HS-27A (cell line): ENCODE measurements around the gene RASAL2.

Source experiments
- DNase-seq: peaks from one replicate; pipeline ENCODE4 v3.0.0-alpha.2; 2012; ENCODE audit warnings: low read depth, missing footprints

RASAL2 gene

DNA sequence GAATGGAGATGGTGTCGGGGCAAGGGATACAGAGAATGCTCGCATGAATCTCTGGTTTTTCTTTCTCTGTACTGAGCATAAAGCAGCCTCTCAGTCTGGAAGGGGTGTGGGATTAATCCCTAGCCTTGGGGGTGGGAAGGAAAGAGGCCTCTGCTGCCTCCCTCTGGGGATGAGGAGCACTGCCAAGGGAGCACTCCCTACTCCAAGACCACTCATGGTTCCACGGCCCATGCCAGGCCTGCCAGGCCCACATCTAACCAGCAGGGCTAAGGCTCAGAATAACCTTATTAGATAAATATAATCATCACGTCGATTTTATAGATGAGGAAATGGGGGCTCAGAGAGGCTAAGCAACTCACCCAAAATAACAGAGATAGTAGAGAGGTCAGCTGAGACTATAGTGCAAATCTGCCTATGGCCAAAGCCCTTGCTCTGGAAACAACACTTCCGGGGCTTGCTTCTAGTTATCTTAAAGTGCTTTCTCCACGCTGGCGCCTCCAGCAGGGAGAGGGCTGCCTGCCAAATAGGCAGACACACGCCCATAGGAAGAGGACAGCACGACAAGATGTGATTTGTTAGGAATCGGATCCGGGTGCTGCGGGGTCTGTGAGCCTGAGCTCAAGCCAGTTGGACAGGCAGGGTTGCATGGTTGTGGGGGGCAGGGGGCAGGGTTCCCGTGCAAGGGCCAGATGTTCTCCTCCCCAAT, 419.5 kb downstream of the RASAL2 start:
- no peak for DNase-seq

DNA sequence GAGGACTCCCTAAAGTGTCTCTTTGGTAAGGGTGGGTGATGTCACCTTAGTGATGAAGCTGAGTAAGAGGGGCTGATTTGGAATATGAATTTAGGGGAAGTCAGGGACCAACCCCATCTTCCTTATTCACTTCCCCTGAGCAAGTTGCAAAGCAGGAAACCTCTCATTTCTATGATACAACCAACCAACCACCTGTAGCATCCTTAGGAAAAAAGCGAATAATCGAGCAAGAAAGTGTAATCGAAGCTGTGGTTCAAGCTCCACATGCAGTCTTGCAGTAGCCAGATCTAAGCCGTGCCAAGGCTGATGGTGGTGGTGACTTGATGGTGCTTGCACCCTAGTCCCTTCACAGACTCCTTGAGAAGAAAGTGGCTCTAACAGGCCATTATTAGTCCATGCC, 422.2 kb downstream of the RASAL2 start:
- DNase-seq = no peak

DNA sequence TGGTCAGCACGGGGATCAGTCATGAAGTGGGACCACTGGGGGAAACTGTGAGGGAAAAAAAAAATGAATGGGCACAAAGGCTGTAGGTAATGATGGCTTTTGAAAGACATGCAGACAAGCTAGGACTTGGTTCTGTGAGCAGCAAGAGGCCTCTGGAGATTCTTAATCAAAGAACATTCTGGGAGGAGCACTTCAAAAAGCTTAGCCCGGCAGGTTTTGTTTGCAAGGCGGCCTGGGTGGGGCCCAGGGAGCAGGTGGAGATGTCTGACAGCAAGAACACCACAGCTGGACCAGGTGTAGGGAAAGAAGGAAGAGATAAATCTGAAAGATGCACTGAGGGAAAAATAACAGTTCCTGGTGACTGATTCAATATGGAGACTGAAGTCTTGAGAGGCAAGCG, 425.0 kb downstream of the RASAL2 start:
- no peak for DNase-seq

DNA sequence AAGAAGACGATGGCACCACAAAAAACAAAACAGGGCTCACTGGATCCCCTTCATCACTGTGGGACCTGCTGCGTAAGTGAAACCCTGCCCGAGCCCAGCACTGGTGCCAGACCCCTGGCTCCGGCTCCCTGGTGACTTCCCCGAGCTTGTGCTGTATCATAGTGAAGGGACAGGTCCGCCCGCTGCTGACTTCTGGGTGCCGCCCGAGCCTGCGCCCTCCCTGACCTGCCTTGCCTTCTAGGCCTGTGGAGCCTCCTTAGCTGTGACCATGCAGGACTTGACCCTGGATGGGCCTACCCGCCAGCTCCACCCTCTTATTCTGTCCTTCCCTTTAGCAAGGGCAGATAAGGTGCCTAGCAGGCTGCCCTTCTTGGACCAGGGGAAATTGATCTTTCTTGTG, 426.9 kb downstream of the RASAL2 start:
- no peak for DNase-seq

DNA sequence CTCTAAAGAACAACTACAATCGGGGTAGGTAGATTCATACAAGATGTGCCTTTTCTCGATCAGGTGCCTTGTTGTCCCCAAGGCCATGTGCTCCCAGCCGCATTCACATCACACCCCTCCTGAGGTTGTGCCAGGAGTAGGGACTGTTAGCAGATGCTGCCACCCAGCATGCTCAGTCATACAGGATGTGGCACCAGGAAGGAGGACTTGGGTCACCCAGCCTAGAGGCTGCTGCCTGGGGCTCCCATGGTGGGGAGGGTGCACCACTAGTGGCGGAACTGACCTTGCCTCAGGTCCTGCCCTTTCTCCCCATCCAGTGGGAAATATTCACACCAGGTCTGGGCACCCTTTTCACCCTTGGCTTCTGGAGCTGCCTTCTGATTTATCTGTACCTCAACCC, 427.3 kb downstream of the RASAL2 start:
- DNase-seq = no peak

DNA sequence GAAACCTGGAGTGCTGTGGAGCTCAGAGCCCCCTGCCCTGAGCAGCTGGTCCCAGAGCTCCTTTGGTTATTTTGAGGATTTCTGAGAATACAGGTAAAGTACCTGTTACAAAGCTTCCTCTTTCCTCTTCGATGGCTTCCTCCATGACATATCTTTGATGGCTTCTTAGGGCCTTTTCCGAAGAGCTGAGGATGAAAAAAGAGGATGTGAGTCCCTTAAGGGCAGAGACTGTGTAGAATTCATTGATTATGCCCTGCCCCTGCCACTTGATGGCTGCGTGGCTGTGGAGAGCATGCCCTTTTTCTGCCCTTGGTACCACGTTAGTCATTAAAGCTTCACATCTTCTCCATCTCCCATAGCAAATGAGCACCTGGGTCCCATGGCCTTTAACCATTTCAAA, 433.2 kb downstream of the RASAL2 start:
- DNase-seq = no peak

DNA sequence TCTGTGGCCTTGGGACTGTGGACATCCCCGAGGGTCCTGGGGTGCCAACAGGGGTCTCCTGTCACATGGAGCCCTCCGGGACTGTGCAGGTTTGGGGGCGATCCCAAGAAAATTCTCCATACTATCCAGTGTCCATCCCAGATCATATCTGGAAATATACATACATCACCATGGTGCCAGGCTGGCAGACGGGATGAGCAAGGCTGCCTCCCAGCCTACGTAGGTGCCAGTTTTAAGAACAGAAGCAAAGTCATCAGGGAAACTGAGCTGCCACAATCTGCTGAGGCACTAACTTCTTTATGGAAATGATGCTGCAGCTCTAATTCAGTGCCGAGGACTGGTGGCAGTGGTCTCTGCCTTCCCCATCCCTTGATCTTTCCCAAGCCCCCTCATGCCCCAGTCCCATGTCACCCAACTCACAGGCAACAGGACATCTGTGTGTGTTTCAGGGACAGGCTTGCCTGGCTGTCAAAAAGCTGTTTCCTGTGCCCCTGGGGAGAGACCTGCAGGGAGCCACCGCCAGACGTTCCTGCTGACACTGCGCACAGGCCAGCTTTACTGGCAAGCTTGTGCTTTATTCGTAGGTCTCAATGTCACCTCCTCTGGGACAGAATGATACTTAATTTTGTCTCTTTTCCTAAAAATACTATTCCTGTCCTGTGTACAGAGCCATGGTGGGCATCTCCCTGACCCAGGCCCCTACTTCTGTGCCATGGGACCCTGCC, 434.5 kb downstream of the RASAL2 start:
- no peak for DNase-seq

DNA sequence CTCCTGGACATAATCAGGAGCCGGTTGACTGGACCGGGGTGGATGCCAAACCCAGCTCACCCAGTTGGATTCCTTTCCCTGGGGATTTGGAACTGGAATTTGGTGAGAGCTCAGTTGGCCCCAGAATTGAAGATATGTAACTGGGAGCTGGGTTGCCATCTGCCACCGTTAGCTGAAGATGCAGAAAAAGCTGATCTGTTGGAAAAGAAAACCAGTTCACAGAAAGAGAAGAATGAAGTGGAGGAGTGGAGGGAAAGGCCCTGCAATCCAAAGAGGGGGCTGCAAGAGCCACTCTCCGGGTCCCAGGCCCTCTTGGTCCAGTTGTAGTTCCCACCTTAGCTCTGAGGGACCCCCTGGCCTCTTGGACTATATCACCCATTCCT, 435.0 kb downstream of the RASAL2 start:
- no peak for DNase-seq

DNA sequence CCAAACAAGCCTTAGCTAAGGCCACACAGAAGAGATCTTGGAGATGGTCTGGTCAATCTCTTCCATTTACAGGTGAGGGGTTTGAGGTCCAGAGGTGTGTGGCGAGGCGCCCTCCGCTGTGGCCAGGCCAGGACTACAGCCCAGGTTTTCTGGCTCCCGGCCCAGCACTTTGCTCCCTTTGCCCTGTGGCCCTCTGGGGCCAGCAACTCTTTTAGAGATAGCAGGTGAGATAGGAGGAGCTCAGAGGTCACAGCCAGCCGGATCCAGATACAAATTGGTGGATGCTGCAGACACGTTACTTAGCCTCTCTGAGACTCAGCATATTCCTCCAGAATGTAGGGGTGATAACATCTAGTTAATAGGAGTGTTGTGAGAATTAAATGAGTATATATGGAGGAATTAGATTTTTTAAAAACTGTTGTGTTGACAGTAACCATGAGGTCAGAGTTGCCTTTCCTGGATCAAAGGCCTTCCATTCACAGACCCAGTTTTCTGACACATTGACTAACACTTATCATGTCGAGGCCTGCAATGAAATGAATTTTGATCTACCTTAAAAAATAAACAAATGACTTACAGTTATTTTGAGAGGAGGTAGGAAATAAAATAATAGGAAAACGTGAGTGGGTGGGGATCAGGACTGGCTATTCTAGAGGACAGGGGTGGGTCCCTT, 435.6 kb downstream of the RASAL2 start:
- no peak for DNase-seq

DNA sequence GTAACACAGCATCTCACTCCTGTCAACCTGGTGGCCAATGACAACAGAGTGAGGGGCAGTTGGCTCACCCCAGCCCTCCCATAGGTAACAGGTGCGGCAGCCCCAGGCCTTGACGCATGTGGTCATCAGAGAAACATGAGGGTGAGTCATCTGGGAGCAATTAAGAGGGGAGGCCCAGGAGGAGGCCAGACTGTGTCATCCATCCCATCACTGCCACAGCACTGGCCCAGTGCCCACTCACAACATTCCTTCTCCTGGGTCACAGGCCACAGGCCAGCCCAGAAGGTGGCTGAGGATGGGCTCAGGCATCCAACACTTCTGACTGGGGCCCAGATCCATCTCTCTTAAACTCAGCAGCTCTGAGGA, 436.1 kb downstream of the RASAL2 start:
- peak; percentile 81 for DNase-seq

DNA sequence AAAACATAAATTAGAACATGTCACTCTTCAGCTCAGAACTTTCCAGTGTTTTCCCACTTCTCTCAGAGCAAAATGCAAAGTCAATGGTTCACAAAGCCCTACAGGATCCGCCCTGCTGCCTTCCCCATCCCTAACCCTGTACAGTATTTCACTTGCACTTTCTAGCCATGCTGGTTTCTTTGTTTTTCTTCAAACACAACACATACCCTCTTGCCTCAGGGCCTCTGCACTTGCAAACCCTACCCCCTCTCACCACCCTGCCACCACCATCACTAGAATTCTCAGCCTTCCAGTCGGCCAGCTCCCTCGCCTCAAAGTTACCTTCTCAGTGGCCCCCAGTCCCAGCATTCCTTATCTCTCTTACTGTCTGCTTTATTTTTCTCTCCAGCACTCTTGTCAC, 436.6 kb downstream of the RASAL2 start:
- DNase-seq = no peak

DNA sequence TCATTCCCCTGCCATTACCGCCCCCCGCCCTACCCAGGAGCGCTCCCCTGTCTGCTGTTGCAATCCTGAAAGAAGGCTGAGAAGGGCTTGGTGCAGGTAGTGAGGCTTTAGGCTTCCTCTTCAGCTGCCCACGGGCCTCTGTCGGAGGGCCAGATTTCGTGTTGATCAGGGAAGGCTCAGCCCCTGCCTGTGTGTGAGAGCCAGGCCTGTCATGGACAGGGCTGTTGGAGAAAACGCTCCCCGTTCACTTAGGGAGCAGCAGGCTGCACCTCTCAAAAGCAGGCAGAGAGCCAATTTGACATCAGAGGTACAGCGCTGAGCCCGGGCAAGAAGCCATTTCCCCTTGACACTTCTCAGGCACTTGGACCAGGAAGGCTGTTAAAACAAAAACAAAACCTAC, 438.0 kb downstream of the RASAL2 start:
- no peak for DNase-seq

DNA sequence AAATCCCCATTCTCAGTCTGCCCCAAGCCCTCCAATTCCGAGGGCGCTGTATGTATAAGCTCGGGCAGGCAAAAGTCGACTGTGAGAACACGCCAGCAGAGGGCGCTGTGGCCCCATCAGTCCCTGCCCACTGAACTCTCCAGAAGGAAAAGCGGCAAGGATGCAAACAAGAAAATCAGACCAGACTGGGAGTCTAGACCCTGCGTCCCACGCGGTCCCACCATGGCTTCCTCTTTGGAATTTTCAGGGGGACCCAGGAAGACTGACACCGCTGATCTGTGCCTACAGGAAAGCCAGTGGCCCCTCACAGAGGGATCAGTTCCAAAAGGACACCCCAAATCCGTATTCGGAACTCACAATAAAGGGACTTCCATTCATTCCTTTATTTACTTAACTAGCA, 438.5 kb downstream of the RASAL2 start:
- DNase-seq = no peak

DNA sequence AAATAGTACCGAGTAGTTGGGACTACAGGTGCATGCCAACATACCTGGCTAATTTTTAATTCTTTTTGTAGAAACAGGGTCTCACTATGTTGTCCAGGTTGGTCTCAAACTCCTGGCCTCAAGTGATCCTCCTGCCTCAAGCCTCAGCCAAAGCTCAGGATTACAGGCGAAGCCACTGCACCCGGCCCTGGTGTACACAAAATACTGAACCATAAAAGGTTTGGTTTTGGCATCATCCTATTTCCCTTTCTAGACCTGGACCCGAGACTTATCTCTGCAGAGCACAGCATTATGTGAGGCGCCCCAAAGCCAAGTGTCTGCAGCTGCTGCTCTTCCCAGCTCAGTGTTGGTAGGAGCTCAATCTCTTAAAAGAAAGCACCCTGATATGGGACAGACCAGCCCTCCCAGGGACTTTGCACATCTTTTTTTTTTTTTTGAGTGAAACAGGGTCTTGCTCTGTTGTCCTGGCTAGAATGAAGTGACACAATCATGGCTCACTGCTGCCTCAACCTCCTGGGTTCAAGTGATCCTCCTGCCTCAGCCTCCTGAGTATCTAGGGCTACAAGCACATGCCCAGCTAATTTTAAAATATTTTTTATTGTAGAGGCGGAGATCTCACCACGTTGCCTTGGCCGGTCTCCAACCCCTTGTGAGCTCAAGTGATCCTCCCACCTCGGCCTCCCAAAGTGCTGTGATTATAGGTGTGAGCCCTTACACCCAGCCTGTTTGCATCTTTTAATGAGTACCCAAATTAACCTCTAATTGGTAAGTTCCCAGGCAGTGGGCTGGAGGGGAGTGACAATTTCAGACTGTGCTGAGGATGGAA, 439.4 kb downstream of the RASAL2 start:
- no peak for DNase-seq
